ENCODE data around the gene JUND.

GRCh38 chr19:18270326-18270725 is 11.1 kb downstream of the JUND start:
- TF ChIP-seq POLR2AphosphoS5 (IDR thresholded peaks at IDR 0.05; ENCODE audit: low read depth) (no peak), CTCF (conservative IDR thresholded peaks at IDR 0.05; ENCODE audit: low read depth in 2 of 2) (no peak), ETS1 (IDR thresholded peaks at IDR 0.05) (no peak), REST (IDR thresholded peaks at IDR 0.05; ENCODE audit: unreplicated experiment) (no peak), EZH2phosphoT487 (IDR thresholded peaks at IDR 0.05; ENCODE audit: unreplicated experiment) (no peak), EZH2 (IDR thresholded peaks at IDR 0.05; ENCODE audit: low read depth, unreplicated experiment) (no peak), JUNB (IDR thresholded peaks at IDR 0.05; ENCODE audit: unreplicated experiment) (no peak), CREB1 (CRISPR knock-in tag; IDR thresholded peaks at IDR 0.05; ENCODE audit: low read depth) (no peak)
